Neural cell (in vitro differentiated cells): ENCODE measurements around the gene RCE1. TPM values are rescaled to one million over a fixed set of nuclear protein-coding genes. Genes with fewer than 3 reads are reported as not detected.

Source experiments
- H2AFZ ChIP-seq: fragments of 200-600, 300-800 bp; sonication (generic), shearing (Covaris generic); 2 replicates; pipeline ENCODE4 v1.6.0; 2014; ENCODE audit warnings: low read depth, mild to moderate bottlenecking, antibody characterized with exemption, low read length, moderate library complexity
- H3F3A ChIP-seq: fragments of 200-600 bp; shearing (Covaris generic); 2 replicates; pipeline ENCODE4 v1.6.1; 2016; ENCODE audit warnings: mild to moderate bottlenecking, moderate library complexity, mixed read lengths, antibody characterized with exemption, low read length; ENCODE audit not compliant: insufficient read depth, poor library complexity, severe bottlenecking
- H3K27ac ChIP-seq: fragments of 200-600, 300-800 bp; sonication (generic), shearing (Covaris generic); 2 replicates; pipeline ENCODE4 v1.5.1; 2014; ENCODE audit warnings: mild to moderate bottlenecking, low read length, moderate library complexity
- H3K27me3 ChIP-seq: fragments of 300-800, 200-600 bp; sonication (generic), shearing (Covaris generic); 2 replicates; pipeline ENCODE4 v1.6.0; 2014; ENCODE audit warnings: mild to moderate bottlenecking, low read depth, low read length, moderate library complexity; ENCODE audit not compliant: insufficient read depth
- H3K36me3 ChIP-seq: fragments of 300-800, 200-600 bp; sonication (generic), shearing (Covaris generic); 2 replicates; pipeline ENCODE4 v1.5.1; 2014; ENCODE audit warnings: mild to moderate bottlenecking, antibody characterized with exemption, low read length, moderate library complexity; ENCODE audit not compliant: insufficient read depth
- H3K4me2 ChIP-seq: fragments of 300-800, 200-600 bp; sonication (generic), shearing (Covaris generic); 2 replicates; pipeline ENCODE4 v1.6.0; 2014; ENCODE audit warnings: mild to moderate bottlenecking, low read length
- H3K4me3 ChIP-seq: fragments of 300-800, 200-600 bp; sonication (generic), shearing (Covaris generic); 2 replicates; pipeline ENCODE4 v1.5.1; 2014; ENCODE audit warnings: mild to moderate bottlenecking, low read length, moderate library complexity
- H3K79me2 ChIP-seq: fragments of 200-600 bp; shearing (Covaris generic); replicated peaks from 2 replicates; pipeline ENCODE4 v1.6.0; 2014; ENCODE audit warnings: mild to moderate bottlenecking, low read length, moderate library complexity; ENCODE audit not compliant: insufficient read depth
- H3K9ac ChIP-seq: fragments of 300-800, 200-600 bp; sonication (generic), shearing (Covaris generic); 2 replicates; pipeline ENCODE4 v1.6.1; 2016; ENCODE audit warnings: mild to moderate bottlenecking, low read length, mixed read lengths
- H3K9me2 ChIP-seq: fragments of 200-600 bp; shearing (Covaris generic); 2 replicates; pipeline ENCODE4 v1.6.1; 2016; ENCODE audit warnings: mild to moderate bottlenecking, low read length, mixed read lengths; ENCODE audit not compliant: insufficient read depth
- H3K9me3 ChIP-seq: fragments of 200-600, 300-800 bp; sonication (generic), shearing (Covaris generic); 2 replicates; pipeline ENCODE4 v1.6.1; 2016; ENCODE audit warnings: mild to moderate bottlenecking, mixed run types, low read length, moderate library complexity, mixed read lengths
- H4K20me1 ChIP-seq: fragments of 200-600 bp; shearing (Covaris generic); 2 replicates; pipeline ENCODE4 v1.6.1; 2016; ENCODE audit warnings: mild to moderate bottlenecking, mixed run types; ENCODE audit not compliant: insufficient read depth
- EP300 ChIP-seq: fragments of 450-650 bp; conservative IDR thresholded peaks from 2 replicates; pipeline ENCODE4 v1.6.1; 2014; ENCODE audit warnings: antibody characterized with exemption, mild to moderate bottlenecking, moderate library complexity; ENCODE audit not compliant: poor library complexity, severe bottlenecking
- EZH2 ChIP-seq: fragments of 200-600, 300-800 bp; shearing (Covaris generic), sonication (generic); IDR thresholded peaks from 2 replicates; pipeline ENCODE4 v1.6.1; 2014; ENCODE audit warnings: antibody characterized with exemption, low read length, borderline replicate concordance, mild to moderate bottlenecking; ENCODE audit not compliant: insufficient read depth, poor library complexity, severe bottlenecking
- MXI1 ChIP-seq: fragments of 450-650 bp; conservative IDR thresholded peaks from 2 replicates; pipeline ENCODE4 v1.6.1; 2014; ENCODE audit warnings: antibody characterized with exemption, mild to moderate bottlenecking; ENCODE audit not compliant: poor library complexity, severe bottlenecking
- POLR2AphosphoS5 ChIP-seq: IDR thresholded peaks from 2 replicates; pipeline ENCODE4 v1.6.1; 2012
- RAD21 ChIP-seq: fragments of 450-650 bp; conservative IDR thresholded peaks from 2 replicates; pipeline ENCODE4 v1.6.1; 2014; ENCODE audit warnings: antibody characterized with exemption, mild to moderate bottlenecking, moderate library complexity
- SMC3 ChIP-seq: fragments of 450-650 bp; conservative IDR thresholded peaks from 2 replicates; pipeline ENCODE4 v1.6.1; 2014; ENCODE audit warnings: antibody characterized with exemption, mild to moderate bottlenecking, moderate library complexity; ENCODE audit not compliant: poor library complexity
- TAF1 ChIP-seq: IDR thresholded peaks from 2 replicates; pipeline ENCODE4 v1.6.1; 2012; ENCODE audit warnings: low read depth
- polyA plus RNA-seq: library from polyadenylated mRNA; depleted of rRNA; stranded (reverse); fragments of >200 nt; gene quantifications from 2 replicates; pipeline ENCODE4 v1.2.3, GENCODE V29; 2014
- TF ChIP-seq, protein P1 (sequence below): IDR thresholded peaks from 2 replicates; pipeline ENCODE4 v1.6.1; 2012; ENCODE audit warnings: borderline replicate concordance
- TF ChIP-seq, protein P2 (sequence below): fragments of 450-650 bp; IDR thresholded peaks from 2 replicates; pipeline ENCODE4 v1.5.1; 2014; ENCODE audit warnings: antibody characterized with exemption, mild to moderate bottlenecking, moderate library complexity; ENCODE audit not compliant: poor library complexity, severe bottlenecking

Gene RCE1
- polyA plus RNA-seq, 1 donor from 2014 or later, result 50.5 TPM

DNA sequence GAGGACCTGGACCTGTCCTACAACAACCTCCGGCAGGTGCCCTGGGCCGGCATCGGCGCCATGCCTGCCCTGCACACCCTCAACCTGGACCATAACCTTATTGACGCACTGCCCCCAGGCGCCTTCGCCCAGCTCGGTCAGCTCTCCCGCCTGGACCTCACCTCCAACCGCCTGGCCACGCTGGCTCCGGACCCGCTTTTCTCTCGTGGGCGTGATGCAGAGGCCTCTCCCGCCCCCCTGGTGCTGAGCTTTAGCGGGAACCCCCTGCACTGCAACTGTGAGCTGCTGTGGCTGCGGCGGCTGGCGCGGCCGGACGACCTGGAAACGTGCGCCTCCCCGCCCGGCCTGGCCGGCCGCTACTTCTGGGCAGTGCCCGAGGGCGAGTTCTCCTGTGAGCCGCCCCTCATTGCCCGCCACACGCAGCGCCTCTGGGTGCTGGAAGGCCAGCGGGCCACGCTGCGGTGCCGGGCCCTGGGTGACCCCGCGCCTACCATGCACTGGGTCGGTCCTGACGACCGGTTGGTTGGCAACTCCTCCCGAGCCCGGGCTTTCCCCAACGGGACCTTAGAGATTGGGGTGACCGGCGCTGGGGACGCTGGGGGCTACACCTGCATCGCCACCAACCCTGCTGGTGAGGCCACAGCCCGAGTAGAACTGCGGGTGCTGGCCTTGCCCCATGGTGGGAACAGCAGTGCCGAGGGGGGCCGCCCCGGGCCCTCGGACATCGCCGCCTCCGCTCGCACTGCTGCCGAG, 15.1 kb downstream of the RCE1 start:
- Histone ChIP-seq H3K9me2 (no peaks in the 10 kb centered on the region), H3F3A (no peaks in the 10 kb centered on the region), H3K9ac (no peak overlapping the region), H4K20me1 (no peaks in the 10 kb centered on the region), H3K36me3 (no peaks in the 10 kb centered on the region), H3K4me3 (peak overlapping the region; percentile 82), H3K27ac (no peak overlapping the region), H2AFZ (no peak overlapping the region), H3K79me2 (no peaks in the 10 kb centered on the region), H3K4me2 (no peak overlapping the region), H3K9me3 (no peaks in the 10 kb centered on the region), H3K27me3 (no peaks in the 10 kb centered on the region)
- TF ChIP-seq TAF1, result no peak
- TF ChIP-seq, protein P1, sequence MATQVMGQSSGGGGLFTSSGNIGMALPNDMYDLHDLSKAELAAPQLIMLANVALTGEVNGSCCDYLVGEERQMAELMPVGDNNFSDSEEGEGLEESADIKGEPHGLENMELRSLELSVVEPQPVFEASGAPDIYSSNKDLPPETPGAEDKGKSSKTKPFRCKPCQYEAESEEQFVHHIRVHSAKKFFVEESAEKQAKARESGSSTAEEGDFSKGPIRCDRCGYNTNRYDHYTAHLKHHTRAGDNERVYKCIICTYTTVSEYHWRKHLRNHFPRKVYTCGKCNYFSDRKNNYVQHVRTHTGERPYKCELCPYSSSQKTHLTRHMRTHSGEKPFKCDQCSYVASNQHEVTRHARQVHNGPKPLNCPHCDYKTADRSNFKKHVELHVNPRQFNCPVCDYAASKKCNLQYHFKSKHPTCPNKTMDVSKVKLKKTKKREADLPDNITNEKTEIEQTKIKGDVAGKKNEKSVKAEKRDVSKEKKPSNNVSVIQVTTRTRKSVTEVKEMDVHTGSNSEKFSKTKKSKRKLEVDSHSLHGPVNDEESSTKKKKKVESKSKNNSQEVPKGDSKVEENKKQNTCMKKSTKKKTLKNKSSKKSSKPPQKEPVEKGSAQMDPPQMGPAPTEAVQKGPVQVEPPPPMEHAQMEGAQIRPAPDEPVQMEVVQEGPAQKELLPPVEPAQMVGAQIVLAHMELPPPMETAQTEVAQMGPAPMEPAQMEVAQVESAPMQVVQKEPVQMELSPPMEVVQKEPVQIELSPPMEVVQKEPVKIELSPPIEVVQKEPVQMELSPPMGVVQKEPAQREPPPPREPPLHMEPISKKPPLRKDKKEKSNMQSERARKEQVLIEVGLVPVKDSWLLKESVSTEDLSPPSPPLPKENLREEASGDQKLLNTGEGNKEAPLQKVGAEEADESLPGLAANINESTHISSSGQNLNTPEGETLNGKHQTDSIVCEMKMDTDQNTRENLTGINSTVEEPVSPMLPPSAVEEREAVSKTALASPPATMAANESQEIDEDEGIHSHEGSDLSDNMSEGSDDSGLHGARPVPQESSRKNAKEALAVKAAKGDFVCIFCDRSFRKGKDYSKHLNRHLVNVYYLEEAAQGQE, result no peak
- no peak for TF ChIP-seq RAD21
- TF ChIP-seq EP300, result no peak
- TF ChIP-seq EZH2, result no peak
- no peak for TF ChIP-seq POLR2AphosphoS5

DNA sequence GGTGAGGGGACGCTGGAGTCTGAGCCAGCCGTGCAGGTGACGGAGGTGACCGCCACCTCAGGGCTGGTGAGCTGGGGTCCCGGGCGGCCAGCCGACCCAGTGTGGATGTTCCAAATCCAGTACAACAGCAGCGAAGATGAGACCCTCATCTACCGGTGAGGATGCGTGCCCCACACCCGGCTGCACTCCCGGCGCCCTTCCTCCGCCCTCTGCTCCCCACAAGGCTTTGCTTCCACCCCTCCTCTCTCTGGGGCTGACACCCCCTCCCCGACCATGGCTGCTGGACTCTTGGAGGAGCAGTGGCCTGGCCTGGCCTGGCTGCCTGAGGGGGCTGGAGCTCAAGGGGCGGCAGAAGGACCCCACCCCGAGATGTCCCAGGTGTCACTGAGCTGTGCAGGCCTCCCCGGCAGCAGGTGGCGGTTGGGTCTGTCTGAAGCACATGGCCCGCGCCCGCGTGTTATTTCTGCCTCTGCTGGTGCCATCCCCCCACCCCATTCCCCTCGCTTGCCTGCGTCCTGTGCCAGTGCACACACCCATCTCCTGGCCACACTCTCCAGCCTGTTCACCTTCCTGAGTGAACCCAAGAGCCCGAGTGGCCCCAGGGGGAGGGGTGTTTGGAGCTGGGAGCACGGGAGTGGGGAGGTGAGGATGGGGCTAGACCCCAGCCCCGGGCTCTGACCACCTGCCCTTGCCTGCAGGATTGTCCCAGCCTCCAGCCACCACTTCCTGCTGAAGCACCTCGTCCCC, 15.9 kb downstream of the RCE1 start:
- TF ChIP-seq SMC3 (no peak), MXI1 (no peak)
- Histone ChIP-seq H3F3A (no peaks in the 10 kb centered on the region), H2AFZ (no peak overlapping the region), H4K20me1 (no peaks in the 10 kb centered on the region), H3K9me2 (no peaks in the 10 kb centered on the region), H3K27me3 (no peaks in the 10 kb centered on the region), H3K27ac (no peak overlapping the region), H3K9me3 (no peaks in the 10 kb centered on the region), H3K9ac (no peak overlapping the region), H3K79me2 (no peaks in the 10 kb centered on the region), H3K4me2 (no peak overlapping the region), H3K4me3 (no peak overlapping the region), H3K36me3 (no peaks in the 10 kb centered on the region)

DNA sequence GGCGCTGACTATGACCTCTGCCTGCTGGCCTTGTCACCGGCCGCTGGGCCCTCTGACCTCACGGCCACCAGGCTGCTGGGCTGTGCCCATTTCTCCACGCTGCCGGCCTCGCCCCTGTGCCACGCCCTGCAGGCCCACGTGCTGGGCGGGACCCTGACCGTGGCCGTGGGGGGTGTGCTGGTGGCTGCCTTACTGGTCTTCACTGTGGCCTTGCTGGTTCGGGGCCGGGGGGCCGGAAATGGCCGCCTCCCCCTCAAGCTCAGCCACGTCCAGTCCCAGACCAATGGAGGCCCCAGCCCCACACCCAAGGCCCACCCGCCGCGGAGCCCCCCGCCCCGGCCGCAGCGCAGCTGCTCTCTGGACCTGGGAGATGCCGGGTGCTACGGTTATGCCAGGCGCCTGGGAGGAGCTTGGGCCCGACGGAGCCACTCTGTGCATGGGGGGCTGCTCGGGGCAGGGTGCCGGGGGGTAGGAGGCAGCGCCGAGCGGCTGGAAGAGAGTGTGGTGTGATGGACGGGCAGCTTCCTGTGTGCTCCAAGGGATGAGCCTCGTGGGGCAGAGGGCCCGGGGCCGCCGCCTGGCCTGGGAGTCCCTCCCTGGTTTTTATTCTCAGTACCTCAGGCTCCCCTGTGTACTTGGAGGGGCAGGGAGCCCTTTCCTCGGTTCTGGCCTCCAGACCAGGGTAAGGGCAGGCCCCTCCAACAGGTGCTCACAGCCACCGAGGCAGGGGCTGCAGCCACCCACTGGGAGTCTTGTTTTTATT, 16.6 kb downstream of the RCE1 start:
- Histone ChIP-seq H3K4me2 (no peak overlapping the region), H3K9me2 (no peaks in the 10 kb centered on the region), H3K79me2 (no peaks in the 10 kb centered on the region), H3F3A (no peaks in the 10 kb centered on the region), H4K20me1 (no peaks in the 10 kb centered on the region), H2AFZ (no peak overlapping the region), H3K27ac (no peak overlapping the region), H3K4me3 (no peak overlapping the region), H3K9ac (no peak overlapping the region), H3K27me3 (no peaks in the 10 kb centered on the region), H3K9me3 (no peaks in the 10 kb centered on the region), H3K36me3 (no peaks in the 10 kb centered on the region)
- TF ChIP-seq MXI1, result no peak
- no peak for TF ChIP-seq EZH2
- no peak for TF ChIP-seq EP300
- TF ChIP-seq, protein P1, result no peak
- TF ChIP-seq POLR2AphosphoS5, result no peak
- no peak for TF ChIP-seq TAF1
- TF ChIP-seq SMC3, result no peak
- no peak for TF ChIP-seq RAD21
- TF ChIP-seq, protein P2, sequence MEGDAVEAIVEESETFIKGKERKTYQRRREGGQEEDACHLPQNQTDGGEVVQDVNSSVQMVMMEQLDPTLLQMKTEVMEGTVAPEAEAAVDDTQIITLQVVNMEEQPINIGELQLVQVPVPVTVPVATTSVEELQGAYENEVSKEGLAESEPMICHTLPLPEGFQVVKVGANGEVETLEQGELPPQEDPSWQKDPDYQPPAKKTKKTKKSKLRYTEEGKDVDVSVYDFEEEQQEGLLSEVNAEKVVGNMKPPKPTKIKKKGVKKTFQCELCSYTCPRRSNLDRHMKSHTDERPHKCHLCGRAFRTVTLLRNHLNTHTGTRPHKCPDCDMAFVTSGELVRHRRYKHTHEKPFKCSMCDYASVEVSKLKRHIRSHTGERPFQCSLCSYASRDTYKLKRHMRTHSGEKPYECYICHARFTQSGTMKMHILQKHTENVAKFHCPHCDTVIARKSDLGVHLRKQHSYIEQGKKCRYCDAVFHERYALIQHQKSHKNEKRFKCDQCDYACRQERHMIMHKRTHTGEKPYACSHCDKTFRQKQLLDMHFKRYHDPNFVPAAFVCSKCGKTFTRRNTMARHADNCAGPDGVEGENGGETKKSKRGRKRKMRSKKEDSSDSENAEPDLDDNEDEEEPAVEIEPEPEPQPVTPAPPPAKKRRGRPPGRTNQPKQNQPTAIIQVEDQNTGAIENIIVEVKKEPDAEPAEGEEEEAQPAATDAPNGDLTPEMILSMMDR, result no peak
